Kidney tubule cell (primary cell): ENCODE data around the gene STX18.
"Not testable (repeated sequence)": the region's sequence is repeated elsewhere in the genome, so short reads cannot be mapped to it uniquely, and the experiment has no call there.

Experiments
- DNase-seq: peaks from one replicate; pipeline ENCODE4 v3.0.0-alpha.2; 2018; ENCODE audit warnings: low spot score

STX18 gene

DNA sequence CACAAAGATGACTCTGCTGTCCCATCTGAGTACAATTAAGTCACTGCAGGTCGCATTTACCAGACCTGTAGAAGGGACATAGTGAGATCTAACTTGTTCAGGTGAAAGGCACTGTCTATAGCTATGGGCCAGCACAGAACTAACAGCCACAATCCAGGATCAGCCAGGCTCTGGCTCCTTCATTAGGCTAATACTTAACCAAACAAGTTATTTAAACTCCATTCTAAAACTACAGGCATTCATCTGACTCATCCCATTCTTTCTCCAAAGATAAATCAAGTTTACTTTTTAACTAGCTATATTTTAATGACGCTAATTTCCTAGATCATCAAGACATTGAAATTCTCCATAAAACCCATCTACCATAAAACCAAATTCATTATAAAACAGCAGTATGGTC lies 62.5 kb downstream of the STX18 start:
- DNase-seq: peak; percentile 52

DNA sequence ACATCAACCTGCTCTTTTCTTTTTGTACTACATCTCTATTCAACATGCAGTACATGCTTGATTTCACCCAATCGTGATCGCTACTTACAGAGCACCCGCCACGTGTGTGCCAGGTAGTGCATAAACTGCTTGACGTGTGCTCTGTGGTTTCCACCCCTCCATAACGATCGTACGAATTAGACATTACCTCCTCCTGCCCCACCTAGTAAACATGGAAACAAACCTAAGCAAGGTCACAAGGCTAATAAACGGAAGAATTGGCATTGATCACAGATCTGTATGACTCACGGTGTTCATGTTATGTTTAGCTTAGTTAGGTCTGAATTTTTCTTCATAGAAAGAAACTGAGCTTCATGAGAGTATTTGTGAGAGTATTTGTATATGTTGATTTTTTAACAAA lies 64.1 kb downstream of the STX18 start:
- DNase-seq: peak; percentile 47

DNA sequence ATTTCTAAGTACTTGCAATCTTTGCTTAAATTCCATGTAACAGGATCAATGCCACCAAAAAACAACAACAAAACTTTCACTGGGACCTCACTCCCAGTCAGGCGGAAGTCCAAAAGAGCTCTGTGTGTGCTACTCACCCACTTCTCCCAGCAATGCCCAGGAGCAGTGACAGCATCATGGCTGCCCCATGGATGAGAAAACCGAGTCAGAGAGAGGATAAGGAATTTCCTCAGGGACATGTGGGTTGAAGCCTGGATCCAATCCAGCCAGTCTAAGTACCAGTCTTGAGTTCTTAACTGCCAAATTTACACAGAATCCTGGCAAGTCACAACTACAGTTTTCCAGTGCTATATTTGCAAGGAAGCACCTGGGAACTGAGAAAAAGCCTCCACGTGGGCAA lies 64.5 kb downstream of the STX18 start:
- DNase-seq: peak; percentile 44

DNA sequence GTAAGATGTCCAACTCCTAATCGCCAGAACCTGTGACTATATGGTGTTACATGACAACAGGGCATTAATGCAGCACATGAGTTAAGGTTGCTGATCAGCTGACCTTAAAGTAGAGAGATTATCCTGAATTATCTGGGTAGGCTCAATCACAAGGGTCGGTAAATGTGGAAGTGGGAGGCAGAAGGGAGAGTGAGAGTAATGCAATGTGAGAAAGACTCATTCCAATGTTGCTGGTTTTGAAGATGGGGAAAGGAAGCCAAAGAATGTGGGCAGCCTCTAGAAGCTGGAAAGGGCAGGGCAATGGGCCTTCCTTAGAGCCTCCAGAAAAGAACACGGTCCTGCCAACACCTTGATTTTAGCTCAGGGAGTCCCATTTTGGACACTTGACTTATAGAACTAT lies 67.4 kb downstream of the STX18 start:
- DNase-seq: no peak

DNA sequence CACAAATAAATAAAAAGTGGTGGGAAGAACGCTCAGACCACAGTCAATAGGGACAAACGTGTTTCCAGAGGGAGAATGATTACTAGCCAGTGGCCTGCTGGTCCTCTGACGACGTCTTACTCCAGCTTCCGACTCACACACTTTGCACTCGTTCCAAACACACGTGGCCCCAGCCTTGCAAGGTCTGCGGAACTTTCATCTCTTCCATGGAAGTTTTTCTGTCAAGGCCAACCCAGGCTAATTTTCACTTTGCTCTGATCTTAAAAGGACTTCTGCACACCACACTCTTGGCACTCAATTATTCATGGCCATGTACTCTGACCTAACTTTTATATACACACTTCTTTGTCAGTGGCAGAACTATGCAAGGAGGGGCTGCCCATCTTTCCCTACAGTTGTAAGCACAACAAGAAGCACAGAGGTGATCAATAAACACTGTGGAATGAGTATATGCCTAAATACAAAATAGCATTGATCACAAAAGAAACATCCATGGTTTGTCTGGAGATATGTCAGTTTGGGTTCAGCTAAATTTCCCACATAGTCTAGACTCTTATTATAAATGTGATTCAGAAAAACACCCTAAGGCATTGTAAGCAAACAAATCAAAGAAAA lies 69.4 kb downstream of the STX18 start:
- no peak for DNase-seq

DNA sequence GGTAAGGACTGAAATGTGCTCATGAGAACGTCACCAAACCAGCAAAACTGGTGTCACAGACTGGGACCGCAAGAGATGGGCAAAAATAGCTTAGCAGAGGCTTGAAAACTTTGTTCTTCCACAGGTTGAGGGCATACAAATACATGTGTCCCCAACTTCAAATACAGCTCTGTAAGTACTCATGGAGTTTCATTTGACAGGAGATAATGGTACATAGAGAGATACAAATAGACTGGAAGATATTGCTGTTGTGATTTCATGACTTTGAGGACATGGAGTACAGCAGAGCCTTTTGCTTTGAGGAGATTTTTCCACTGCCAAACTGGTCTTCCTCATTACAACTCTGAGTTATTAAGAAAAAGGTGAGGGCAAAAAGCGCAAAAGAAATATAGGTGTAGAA lies 70.7 kb downstream of the STX18 start:
- no peak for DNase-seq

DNA sequence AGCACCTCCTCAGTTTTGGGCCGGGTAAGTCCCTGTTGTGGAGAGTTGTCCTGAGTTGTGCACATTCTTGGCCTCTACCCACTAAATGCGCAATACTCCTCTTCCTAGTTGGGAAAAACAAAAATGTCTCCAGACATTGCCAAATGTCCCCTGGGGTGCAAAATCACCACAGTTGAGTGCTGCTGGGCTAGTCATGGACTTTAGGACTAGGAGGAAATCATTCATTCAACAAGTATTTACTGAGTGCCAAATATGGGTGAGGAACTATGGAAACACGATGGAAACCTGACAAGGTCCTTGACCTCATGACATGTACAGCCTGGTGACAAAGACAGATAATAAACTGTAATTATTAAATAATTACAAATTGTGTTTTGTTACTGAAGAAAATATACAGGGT lies 71.6 kb downstream of the STX18 start:
- DNase-seq: peak; percentile 20

DNA sequence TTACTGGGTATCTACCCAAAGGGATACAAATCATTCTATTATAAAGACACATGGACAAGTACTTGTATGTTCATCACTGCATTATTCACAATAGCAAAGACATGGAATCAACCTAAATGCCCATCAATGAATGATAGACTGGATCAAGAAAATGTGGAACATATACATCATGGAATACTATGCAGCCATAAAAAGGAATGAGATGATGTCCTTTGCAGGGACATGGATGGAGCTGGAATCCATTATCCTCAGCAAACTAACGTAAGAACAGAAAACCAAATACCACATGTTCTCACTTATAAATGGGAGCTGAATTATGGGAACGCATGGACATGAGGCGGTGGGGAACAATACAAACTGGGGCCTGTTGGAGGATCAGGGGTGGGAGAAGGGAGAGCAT lies 76.6 kb downstream of the STX18 start:
- not testable (repeated sequence) for DNase-seq

DNA sequence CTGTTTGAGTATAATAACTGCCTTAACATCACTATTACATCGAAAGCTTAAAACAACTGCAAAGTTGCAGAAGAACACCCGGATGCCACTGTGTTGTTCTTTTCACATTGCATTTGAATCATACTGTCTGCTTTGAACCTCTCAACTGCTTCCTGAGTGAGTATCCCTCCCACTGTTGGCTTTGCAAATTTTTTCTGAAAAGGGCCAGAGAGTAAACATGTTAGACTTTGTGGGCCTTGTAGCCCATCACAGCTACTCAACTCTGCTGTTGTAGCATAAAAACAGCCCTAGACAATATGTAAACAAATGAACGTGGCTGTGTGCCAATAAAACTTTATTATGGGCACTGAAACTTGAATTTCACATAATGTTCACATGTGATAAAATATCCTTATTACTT lies 78.9 kb downstream of the STX18 start:
- DNase-seq: no peak

DNA sequence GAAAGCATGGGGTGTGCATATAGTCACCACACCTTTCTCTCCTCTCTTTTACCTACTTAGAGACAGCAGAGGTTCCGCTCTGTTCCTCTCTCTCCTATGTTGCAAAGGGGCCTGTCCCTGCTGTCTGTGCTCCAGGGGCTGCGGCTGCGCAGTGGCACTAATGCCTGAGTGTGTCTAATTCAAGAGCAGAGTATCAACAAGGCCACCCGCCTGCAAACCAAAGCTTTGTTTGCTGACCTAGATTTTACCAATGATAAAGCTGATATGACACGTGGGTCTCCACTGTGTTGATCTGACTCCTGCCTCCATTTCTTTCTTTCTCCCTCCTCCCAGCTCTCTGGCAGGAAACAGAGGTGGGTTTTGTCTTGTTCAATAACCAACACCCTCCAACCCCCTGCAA lies 80.0 kb downstream of the STX18 start:
- no peak for DNase-seq

DNA sequence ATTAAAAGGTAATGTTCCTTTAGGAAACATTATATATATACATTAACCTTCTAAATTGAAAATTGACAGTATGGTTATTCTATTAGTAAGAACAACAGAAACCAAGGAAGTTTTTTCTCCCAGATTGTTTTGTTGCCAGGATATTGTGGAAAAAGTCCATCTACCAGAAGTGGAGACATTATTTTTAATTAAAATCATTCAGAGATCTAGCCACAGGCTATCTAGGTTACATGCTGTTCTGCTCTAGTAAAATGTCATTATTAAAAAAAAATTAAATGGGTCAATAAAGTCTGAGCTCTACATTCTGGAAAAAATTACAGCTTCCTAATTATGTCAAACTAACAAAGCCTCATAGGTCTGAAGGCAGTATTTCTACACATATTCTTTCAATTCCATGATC lies 80.7 kb downstream of the STX18 start:
- DNase-seq: no peak

DNA sequence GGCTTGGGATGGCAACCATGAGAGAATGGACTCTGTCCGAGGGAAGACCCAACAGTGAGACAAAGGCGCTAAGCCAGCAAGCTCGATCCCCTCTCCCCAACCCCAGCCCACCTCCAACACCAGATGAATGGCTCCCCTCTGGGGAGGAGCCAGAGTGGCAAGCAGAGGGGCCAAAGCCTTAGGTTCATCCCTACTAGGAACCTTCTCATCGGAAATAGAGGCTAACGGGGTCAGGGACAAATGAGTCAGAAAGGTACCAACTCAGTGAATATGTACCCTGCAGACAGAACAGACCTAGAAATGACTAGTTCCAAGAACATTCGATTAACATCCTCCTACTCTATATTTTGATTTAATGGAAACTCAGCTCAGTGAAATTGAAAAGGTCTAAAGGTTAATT lies 81.1 kb downstream of the STX18 start:
- no peak for DNase-seq

DNA sequence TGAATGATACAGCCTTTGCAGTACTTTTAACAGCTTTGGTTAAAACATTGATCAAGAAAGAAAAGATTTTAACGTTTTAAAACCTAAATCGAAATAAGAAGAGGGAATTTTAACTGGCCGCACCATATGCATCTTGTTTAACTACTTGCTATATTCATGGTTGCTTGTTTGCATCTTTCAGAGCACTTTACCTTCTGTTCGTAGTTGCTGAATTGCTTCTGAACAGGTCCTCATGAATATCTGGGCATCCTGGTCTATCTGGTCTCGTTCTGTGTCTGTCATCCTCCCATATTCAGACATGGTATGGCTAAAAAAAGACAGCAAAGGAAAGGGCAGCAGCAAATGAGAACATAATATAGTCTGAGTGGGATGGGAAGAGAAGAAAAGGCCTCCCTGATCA lies 82.7 kb downstream of the STX18 start:
- no peak for DNase-seq

DNA sequence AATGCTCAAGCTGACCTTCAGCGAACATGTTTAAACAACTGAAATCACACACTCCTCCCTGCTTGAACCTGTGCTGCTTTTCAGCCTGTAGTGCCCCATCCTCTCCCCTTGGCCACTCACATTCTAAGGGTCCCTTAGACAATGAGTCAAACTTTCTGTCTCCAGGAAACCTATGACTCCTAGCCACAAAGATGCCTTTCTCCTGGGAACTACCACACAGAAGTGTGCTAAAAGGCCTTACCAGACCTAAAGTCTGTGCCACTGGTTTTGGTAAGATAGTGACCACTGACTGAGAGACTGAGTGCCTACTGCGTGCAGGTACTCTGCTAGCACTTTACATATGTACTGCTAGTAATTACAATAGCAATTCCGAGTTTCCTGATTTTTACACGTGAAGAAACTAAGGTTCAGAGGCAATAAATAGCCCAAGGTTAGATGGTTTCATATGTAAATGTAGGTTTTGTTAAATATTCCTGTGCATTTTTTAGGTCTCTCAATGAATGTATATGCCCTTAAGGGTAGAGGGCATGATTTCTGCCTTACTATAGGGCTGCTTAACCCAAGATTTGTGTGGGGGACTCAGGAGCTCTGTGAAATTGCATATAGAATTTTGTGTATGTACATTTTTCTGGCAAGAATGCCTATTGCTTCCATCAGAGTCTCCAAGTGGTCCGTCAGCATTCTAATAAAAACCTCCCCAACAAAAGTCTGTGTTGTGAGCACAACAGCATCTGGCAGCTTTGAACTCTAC lies 83.9 kb downstream of the STX18 start:
- peak; percentile 83 for DNase-seq

DNA sequence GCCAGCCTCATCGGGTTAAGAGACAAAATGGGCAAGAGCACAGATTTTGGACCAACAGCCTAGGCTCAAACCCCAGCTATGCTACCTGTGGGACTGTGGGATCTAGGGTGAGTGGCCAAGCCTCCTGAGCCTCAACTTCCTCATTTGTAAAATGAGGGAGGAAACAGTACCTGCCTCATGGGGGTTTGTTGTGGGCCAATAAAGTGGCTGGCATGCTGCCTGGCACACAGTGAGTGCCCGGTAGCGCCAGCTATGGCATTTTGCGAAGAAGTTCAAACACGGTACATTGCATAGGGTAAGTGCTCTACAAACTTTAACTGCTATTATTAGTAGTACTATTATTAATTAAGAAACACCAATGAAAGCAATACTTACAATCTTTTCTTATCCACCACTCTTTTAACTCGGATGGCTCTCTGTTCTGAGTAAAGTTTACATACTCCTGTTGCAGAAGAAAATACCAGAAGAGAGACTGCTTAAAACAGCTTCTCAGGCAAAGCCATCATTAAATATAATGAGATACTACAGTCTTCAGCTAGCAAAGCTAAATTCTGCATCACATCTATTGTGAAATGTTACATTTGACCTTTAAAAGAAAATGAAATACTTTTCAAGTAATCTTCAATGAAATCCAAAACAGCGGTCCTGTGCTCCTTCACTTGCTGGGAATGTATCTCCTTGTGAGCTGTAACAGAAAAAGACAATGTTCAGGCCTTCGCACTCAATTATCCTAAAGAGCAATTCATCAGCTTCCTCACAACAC lies 84.9 kb downstream of the STX18 start:
- no peak for DNase-seq

DNA sequence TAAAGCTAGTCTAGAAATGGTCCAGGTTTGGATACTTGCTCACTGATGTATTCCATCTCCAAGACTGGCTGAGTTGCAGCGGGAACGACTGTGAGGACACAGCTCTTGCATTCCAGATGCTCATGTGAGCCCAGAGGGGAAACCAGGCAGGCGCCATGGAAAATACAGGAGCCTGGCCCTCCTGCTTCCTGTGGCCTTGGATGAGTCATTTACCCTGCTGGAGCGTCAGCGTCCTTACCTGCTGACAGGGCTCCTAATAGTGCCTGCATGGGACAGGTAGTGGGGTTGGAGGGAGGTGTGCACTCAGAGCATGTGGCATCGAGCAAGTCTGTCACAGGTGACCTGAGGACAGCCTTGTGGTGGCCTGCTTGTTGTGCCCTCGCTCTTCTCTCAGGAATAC lies 85.5 kb downstream of the STX18 start:
- DNase-seq: peak; percentile 86

DNA sequence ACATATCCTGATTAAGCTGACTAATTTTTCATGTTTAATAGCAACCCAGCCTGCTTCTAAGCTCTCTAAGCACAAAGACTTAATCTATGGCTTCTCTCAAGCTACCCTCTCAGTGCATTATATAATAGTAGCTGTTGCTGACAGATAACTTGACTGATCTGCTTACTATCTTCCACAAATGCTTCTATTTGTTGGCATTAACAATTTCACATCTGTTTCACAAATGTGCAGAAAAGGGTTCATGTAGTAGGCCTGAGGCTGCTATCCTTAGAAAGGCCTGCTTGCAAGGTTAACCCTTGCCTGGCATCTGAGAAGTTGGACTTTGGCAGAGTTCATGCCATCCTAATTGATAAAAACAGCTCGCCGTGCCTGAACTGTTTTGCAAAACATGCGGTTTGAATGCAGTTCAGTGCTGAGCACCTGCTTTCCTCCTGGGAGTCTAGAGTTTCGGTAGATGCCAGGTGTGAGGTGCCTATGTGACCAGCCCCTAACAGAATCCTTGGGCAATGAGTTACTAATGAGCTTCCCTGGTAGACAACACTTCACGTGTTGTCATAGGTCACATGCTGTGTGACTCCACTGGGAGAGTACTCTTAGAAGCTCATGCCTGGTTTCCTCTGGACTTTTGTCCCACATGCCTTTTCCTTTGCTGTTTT lies 86.5 kb downstream of the STX18 start:
- DNase-seq: peak; percentile 72

DNA sequence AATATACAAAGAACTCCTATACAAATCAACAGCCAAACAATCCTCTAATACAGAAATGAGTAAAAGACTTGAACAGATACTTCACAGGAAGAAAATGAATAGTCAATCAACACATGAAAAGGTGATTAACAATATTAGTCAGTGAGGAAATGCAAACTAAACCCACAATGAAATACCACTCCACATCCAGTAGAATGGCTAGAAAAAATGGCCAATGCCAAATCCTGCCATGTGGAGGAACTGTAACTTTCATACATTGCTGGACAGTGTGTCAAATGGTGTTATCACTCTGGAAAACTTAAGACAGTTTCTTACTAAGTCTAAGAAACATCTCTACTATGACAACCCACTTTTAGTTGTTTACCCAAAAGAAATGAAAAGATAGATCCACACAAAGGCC lies 95.4 kb downstream of the STX18 start:
- peak; percentile 13 for DNase-seq

DNA sequence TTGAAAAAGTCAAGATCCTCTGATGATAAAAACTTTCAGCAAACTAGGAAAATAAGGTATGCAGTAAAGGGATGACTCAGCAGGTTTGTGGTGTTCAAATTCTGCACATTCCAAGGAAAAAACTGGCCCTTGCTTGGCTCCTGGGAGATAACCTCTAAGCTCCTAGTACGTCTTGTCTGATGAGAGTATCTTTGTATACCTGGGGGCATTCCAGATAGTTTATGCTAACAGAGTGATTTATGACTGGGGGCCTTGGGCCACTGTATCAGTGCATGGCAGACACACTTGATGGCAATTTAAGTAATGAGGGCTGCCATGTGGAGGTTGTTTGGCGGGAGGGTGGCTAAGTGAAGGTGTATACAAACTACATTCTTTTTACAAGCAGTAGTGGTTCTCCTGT lies 98.0 kb downstream of the STX18 start:
- DNase-seq: peak; percentile 58

DNA sequence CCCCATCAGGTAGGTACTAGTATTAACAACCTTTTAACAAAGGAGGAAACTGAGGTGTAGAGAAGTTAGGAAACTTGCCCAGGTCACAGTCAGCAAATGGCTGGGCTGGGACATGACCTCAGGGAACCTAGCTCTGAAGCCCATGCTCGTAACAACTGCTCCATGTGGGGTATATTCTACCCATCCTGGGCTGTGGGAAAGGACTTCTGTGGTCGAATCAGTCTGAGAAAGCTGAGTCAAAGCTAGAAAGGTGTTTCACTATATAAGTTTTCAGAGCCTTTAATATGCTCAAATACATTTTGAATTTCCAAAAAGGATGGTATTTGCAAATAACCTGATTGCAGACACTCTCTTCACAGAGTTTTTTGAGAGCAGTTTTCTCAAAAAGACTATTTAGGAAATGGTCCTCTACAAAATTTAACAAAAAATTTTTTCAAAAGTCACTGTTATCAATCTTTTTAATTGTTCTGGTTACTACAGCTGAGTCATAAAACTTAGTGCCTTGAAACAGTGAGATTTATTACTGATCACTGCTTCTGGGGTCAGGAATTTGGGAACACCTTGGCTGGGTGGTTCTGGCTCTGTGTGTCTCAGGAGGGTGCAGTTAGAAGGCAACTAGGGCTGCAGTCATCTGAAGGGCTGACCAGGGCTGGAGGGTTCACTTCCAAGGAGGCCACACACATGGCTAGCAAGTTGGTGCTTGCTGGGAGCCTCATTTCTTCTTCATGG lies 101.4 kb downstream of the STX18 start:
- DNase-seq: no peak

DNA sequence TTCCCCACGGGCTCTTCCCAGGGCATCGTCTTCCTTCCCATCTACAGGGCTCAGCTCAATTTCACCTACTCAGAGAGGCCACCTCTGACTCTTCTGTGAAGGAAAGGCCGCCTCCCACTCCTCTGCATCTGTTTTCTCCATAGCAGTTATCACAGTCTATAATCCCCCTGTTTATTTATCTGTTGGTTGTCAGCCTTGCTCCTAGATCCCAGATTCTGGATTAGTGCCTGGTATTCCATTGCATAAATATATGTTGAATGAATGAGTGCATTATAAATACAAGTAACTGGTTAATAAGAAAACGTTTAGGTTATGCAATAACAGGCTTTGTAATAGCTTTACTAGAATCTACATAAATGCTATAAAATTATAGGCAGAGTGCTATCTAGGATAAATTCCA lies 102.1 kb downstream of the STX18 start:
- DNase-seq: no peak

DNA sequence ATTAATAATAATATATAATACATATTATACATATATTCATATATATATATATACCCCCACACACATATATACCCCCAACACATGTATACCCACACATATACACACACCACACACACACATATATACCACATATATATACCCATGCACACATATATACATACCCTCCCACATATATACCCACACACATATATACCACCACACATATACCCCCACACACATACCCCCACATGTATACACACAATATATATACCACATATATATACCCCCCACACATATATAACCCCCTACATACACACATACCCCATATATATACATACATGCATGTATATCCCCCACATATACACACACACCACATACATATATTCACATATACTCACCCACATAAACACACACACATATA lies 103.0 kb downstream of the STX18 start:
- no peak for DNase-seq
